Pancreas (tissue), 10 donors: ENCODE data around the gene GPX5. TPM values are rescaled to one million over a fixed set of nuclear protein-coding genes. Genes with fewer than 3 reads are reported as not detected.

Source experiments
- ATAC-seq, 4 donors: fragments of 200-7000 bp; cut with Tn5 transposase; one replicate each; pipeline versions ENCODE4 v1.8.0 to v1.9.1; 2020; ENCODE audit warnings: mild to moderate bottlenecking in 4 of 4, moderate library complexity in 4 of 4
- DNase-seq, 6 donors: peaks; one replicate each; pipeline ENCODE4 v3.0.0-alpha.2; 2020
- FAIRE-seq: peaks from 2 replicates; lab custom pipeline; 2012; peaks lifted over from hg19 to GRCh38; lab: Jason Lieb, UNC
- H3K27ac ChIP-seq, 4 donors: fragments of 200-600 bp; sonication (generic); 1 replicate in 3 of 4; 2 replicates in 1 of 4; pipeline versions ENCODE4 v1.5.0 to v1.8.0; 2020
- H3K27me3 ChIP-seq, 4 donors: fragments of 200-600 bp; one replicate each; pipeline ENCODE4 v1.8.0; 2021
- H3K36me3 ChIP-seq, 3 donors: fragments of 200-600 bp; sonication (generic) in 1 of 3; one replicate each; pipeline versions ENCODE4 v1.5.0 to v1.8.0; 2020 to 2021
- H3K4me1 ChIP-seq, 3 donors: fragments of 200-600 bp; one replicate each; pipeline ENCODE4 v1.8.0; 2021
- H3K4me3 ChIP-seq, 4 donors: fragments of 200-600 bp; sonication (generic) in 2 of 4; one replicate each; pipeline versions ENCODE4 v1.5.0 to v1.8.0; 2020 to 2021
- H3K9me3 ChIP-seq, 4 donors: fragments of 200-600 bp; one replicate each; pipeline ENCODE4 v1.8.0; 2021
- WGBS, 2 donors: extraction: QIAGEN DNeasy Blood & Tissue Kit; methylation state at CpG; one replicate each; pipeline ENCODE4 v1.1.7; 2013; 5-methylcytosine and 5-hydroxymethylcytosine counted together
- intact Hi-C, 3 donors: fragments of 100-400 bp; cut with DNase I; formaldehyde crosslinking; loops; one replicate each; pipeline versions ENCODE4 v1.11.1 to v1.14.2; 2022
- polyA plus RNA-seq, 2 donors: library from polyadenylated mRNA; stranded (reverse); fragments of 200-250 nt; gene quantifications; one replicate each; pipeline ENCODE4 v1.2.3, GENCODE V29; 2013
- total RNA-seq, 6 donors: library from RNA; stranded (reverse); fragmentation: NEBNext Ultra II Directional in 4 of 6; extraction: Animal tissue kit (Norgen Biotek cat#: 25700) in 4 of 6; gene quantifications; one replicate each; pipeline versions ENCODE4 v1.2.1 to v1.2.4, GENCODE V29; 2021 to 2023
- TF ChIP-seq, protein P1 (sequence below), 4 donors: fragments of 200-600 bp; sonication (generic) in 3 of 4; IDR thresholded peaks; one replicate each; pipeline versions ENCODE4 v1.5.0 to v1.8.0; 2021; ENCODE audit warnings: antibody characterized with exemption in 4 of 4
- donor health status: healthy with polysubstance abuse.
- donor health status: DM: no; HTN: no; CAD: no; lungs with moderate emphysema.
- donor health status: DM: no; HTN: no; CAD: no.
- donor health status: control.
- donor health status: control.
- donor health status: Bipolar disorder and iron deficiency.
- donor health status: DM: yes; HTN: yes; CAD: no.
- donor health status: DM: no; HTN: no; CAD: no.
- donor health status: DM: no; HTN: no; CAD: no.
- donor health status: DM: yes; HTN: yes; CAD: no.

GPX5 gene
- total and polyA plus RNA-seq, 8 donors: not detected

DNA sequence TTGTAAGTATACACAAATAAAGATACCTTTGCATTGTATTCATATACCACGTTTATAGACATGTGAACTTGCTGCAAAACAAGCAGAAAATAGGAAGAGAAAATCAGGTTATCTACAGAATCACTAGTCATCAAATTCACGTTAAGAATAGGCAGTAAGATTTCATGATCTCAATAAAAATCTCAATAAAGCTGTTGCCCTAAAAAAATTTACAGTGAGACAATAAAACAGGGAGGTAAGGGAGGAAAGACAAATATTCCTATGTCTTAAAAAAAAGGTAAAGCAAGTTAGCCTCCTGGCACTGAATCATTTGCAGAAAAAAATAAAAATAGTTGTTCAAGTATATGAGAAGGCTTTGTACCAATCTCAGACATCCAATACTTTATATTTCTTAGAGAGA lies 44.1 kb downstream of the GPX5 start:
- ATAC-seq (no peak), DNase-seq (no peak), FAIRE-seq (no peak)
- H3K4me1 ChIP-seq: no peaks in the 10 kb centered on the region
- H3K36me3 ChIP-seq: no peaks in the 10 kb centered on the region
- H3K4me3 ChIP-seq: no peak overlapping the region
- H3K27ac ChIP-seq: no peak overlapping the region
- 52 to 61% methylated on average over 2 of the region's 2 CpGs for WGBS, 2 donors
- no peaks in the 10 kb centered on the region for H3K27me3 ChIP-seq
- TF ChIP-seq, protein P1, sequence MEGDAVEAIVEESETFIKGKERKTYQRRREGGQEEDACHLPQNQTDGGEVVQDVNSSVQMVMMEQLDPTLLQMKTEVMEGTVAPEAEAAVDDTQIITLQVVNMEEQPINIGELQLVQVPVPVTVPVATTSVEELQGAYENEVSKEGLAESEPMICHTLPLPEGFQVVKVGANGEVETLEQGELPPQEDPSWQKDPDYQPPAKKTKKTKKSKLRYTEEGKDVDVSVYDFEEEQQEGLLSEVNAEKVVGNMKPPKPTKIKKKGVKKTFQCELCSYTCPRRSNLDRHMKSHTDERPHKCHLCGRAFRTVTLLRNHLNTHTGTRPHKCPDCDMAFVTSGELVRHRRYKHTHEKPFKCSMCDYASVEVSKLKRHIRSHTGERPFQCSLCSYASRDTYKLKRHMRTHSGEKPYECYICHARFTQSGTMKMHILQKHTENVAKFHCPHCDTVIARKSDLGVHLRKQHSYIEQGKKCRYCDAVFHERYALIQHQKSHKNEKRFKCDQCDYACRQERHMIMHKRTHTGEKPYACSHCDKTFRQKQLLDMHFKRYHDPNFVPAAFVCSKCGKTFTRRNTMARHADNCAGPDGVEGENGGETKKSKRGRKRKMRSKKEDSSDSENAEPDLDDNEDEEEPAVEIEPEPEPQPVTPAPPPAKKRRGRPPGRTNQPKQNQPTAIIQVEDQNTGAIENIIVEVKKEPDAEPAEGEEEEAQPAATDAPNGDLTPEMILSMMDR (IDR thresholded peaks at IDR 0.05): no peak
- H3K9me3 ChIP-seq: no peaks in the 10 kb centered on the region
- intact Hi-C loops: loop anchor here in 1 of 3 donors (10.0 kb wide), 1 partner anchor 335 kb away; no protein-coding TSS in a partner anchor

DNA sequence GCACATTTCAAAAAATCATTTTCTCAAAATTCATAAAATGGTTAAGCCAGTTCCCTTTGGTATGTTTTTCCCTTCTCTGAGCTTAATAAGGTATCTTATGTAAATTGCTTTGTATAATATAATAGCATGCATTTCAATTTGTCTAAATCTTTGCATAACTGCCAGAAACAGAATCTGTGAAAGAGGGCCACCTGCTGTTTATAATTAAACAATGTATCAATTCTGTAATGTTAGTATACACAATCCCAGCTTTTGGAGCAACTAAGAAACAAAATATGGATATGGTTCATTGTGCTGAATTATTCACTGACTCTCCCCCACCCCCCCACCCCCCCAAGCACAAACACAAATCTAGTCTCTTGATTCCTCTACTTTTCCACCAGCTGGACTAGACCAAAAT lies 54.8 kb downstream of the GPX5 start:
- intact Hi-C loops: no loop called here
- Histone ChIP-seq H3K27ac (no peak overlapping the region), H3K36me3 (no peaks in the 10 kb centered on the region), H3K27me3 (no peaks in the 10 kb centered on the region), H3K4me1 (peaks cover 0 to 7% (median 0%) of the 10 kb centered on the region in 3 donors), H3K4me3 (no peak overlapping the region), H3K9me3 (no peaks in the 10 kb centered on the region)
- no peak for DNase-seq
- ATAC-seq: no peak
- TF ChIP-seq, protein P1 (IDR thresholded peaks at IDR 0.05): no peak
- FAIRE-seq: no peak

- no peak overlapping the region for H3K27ac ChIP-seq
- 80 to 88% methylated on average over 2 of the region's 2 CpGs for WGBS, 2 donors
- intact Hi-C loops: no loop called here
- peaks cover 0 to 19% (median 4%) of the 10 kb centered on the region in 3 donors for H3K4me1 ChIP-seq
- no peaks in the 10 kb centered on the region for H3K9me3 ChIP-seq
- ATAC-seq: no peak
- no peak overlapping the region for H3K4me3 ChIP-seq
- no peaks in the 10 kb centered on the region for H3K27me3 ChIP-seq
- H3K36me3 ChIP-seq: no peaks in the 10 kb centered on the region
- FAIRE-seq: no peak
- no peak for DNase-seq
- TF ChIP-seq, protein P1 (IDR thresholded peaks at IDR 0.05): no peak
Measured at GRCh38 chr6:28583463-28583862, 57.8 kb downstream of the GPX5 start.

Other genes with a start within 250 kb of the GPX5 start
- 1 to 10 TPM in 2 of 6 donors, under 1 TPM in 4; 0.60 to 1.5 (median 0.83) TPM for gene PGBD1, start 244.3 kb upstream of the GPX5 start, total RNA-seq
- 1 to 10 TPM; 2.2 to 3.1 TPM for gene PGBD1, start 244.3 kb upstream of the GPX5 start, polyA plus RNA-seq
- gene ZSCAN31, start 189.7 kb upstream of the GPX5 start, total RNA-seq: 10 to 100 TPM in 1 of 6 donors, 1 to 10 TPM in 5; 4.4 to 13.2 (median 7.4) TPM
- gene ZSCAN31, start 189.7 kb upstream of the GPX5 start, polyA plus RNA-seq: 10 to 100 TPM in 1 of 2 donors, 1 to 10 TPM in 1; 6.3 to 10.5 TPM
- gene ZKSCAN3, start 175.9 kb upstream of the GPX5 start, total RNA-seq: 1 to 10 TPM; 1.5 to 5.0 (median 2.1) TPM
- 1 to 10 TPM; 1.2 to 1.6 TPM for gene ZKSCAN3, start 175.9 kb upstream of the GPX5 start, polyA plus RNA-seq
- gene ZSCAN12, start 126.1 kb upstream of the GPX5 start, total RNA-seq: 1 to 10 TPM; 2.1 to 4.4 (median 2.8) TPM
- gene ZSCAN12, start 126.1 kb upstream of the GPX5 start, polyA plus RNA-seq: 1 to 10 TPM in 1 of 2 donors, under 1 TPM in 1; 0.80 to 1.9 TPM
- gene ZSCAN23, start 82.4 kb upstream of the GPX5 start, total RNA-seq: 1 to 10 TPM in 5 of 6 donors, under 1 TPM in 1; 0.75 to 3.3 (median 1.1) TPM
- gene ZSCAN23, start 82.4 kb upstream of the GPX5 start, polyA plus RNA-seq: under 1 TPM; 0.42 to 0.89 TPM
- gene GPX6, start 10.1 kb upstream of the GPX5 start, total RNA-seq: not detected
- gene GPX6, start 10.1 kb upstream of the GPX5 start, polyA plus RNA-seq: not detected